ENCODE data around the gene BST1. TPM values are rescaled to one million over a fixed set of nuclear protein-coding genes. Genes with fewer than 3 reads are reported as not detected.

BST1 gene
- total and polyA plus RNA-seq, 2 of the 8 experiments (the other 6 are each of a cell fraction or from before 2014, with no cell fraction given): 0.52 to 0.54 TPM

- TF ChIP-seq NRF1 (IDR thresholded peaks at IDR 0.05; ENCODE audit: low read depth, low read length) (no peak), ATF2 (IDR thresholded peaks at IDR 0.05; ENCODE audit: low read length) (no peak)
Measured at GRCh38 chr4:15742637-15743036, 39.8 kb downstream of the BST1 start (continued).
